ENCODE measurements around the gene NR2C2AP. TPM values are rescaled to one million over a fixed set of nuclear protein-coding genes. Genes with fewer than 3 reads are reported as not detected.
A peak's percentile ranks its signal among the peaks of the same experiment; 100 is the strongest.
"Not testable (repeated sequence)": the region's sequence is repeated elsewhere in the genome, so short reads cannot be mapped to it uniquely, and the experiment has no call there.

NR2C2AP gene
- total RNA-seq, 1 experiment from 2014 or later: 25.7 TPM

- Histone ChIP-seq H3K9me2 (ENCODE audit: insufficient read depth) (no peaks in the 10 kb centered on the region), H3K4me3 (no peak overlapping the region), H3K79me2 (ENCODE audit: low read depth) (no peaks in the 10 kb centered on the region), H3K4me2 (no peak overlapping the region), H3K36me3 (ENCODE audit: low read depth) (no peaks in the 10 kb centered on the region; the same call in 1 of the 2 replicates), H3K9me3 (ENCODE audit: insufficient read depth, low read depth) (no peaks in the 10 kb centered on the region), H2AFZ (no peak overlapping the region), H3F3A (ENCODE audit: insufficient read depth, low read depth) (peaks cover 34% of the 10 kb centered on the region; the same call in 1 of the 2 replicates), H4K20me1 (ENCODE audit: insufficient read depth) (no peaks in the 10 kb centered on the region), H3K27ac (no peak overlapping the region), H3K27me3 (ENCODE audit: insufficient read depth, low read depth) (no peaks in the 10 kb centered on the region), H3K4me1 (replicated peaks; ENCODE audit: insufficient read depth) (peaks cover 7% of the 10 kb centered on the region)
- no peak for TF ChIP-seq EZH2 (IDR thresholded peaks at IDR 0.05; ENCODE audit: low read depth)
- TF ChIP-seq CTCF (conservative IDR thresholded peaks at IDR 0.05): no peak
- intact Hi-C loops (cut with micrococcal nuclease; ENCODE audit: unreplicated experiment): no loop called here
- ChIA-PET POLR2A (ENCODE audit: unreplicated experiment) (interaction anchor here (0.7 kb wide), 1 partner anchor 14 kb away, joined by 4 read pairs; no protein-coding TSS in a partner anchor), CTCF (interaction anchor here (0.6 kb wide), 1 partner anchor 30 kb away, joined by 3 read pairs; no protein-coding TSS in a partner anchor)
- BruUV-seq (replicated peaks): no TSS peak
- no peak for DNase-seq
Measured at GRCh38 chr19:19176950-19177349, 26.3 kb downstream of the NR2C2AP start.

- H4K20me1 ChIP-seq (ENCODE audit: insufficient read depth); H2AFZ ChIP-seq; intact Hi-C loops (cut with micrococcal nuclease; ENCODE audit: unreplicated experiment); H3K27ac ChIP-seq; H3K9me2 ChIP-seq (ENCODE audit: insufficient read depth); H3K4me2 ChIP-seq; H3K4me3 ChIP-seq; H3K79me2 ChIP-seq (ENCODE audit: low read depth); CTCF ChIA-PET; BruUV-seq (replicated peaks); H3K4me1 ChIP-seq (replicated peaks; ENCODE audit: insufficient read depth); DNase-seq; H3K27me3 ChIP-seq (ENCODE audit: insufficient read depth, low read depth); H3K36me3 ChIP-seq (ENCODE audit: low read depth); POLR2A ChIA-PET (ENCODE audit: unreplicated experiment); H3K9me3 ChIP-seq (ENCODE audit: insufficient read depth, low read depth): not testable (repeated sequence)
- H3F3A ChIP-seq (ENCODE audit: insufficient read depth, low read depth): peaks cover 31% of the 10 kb centered on the region; the same call in 1 of the 2 replicates
Measured at GRCh38 chr19:19173243-19173642, 30.0 kb downstream of the NR2C2AP start.

- no peak for DNase-seq
- Histone ChIP-seq H3K79me2 (ENCODE audit: low read depth) (no peaks in the 10 kb centered on the region), H3K9me3 (ENCODE audit: insufficient read depth, low read depth) (no peaks in the 10 kb centered on the region), H4K20me1 (ENCODE audit: insufficient read depth) (no peaks in the 10 kb centered on the region), H3K27me3 (ENCODE audit: insufficient read depth, low read depth) (no peaks in the 10 kb centered on the region), H2AFZ (no peak overlapping the region), H3K27ac (0 out of 2 replicates have a peak overlapping the region, but pooled peaks have one; percentile 25), H3K4me2 (0 out of 2 replicates have a peak overlapping the region, but pooled peaks have one; percentile 32), H3K4me1 (replicated peaks; ENCODE audit: insufficient read depth) (peaks cover 9% of the 10 kb centered on the region), H3K4me3 (no peak overlapping the region), H3K9me2 (ENCODE audit: insufficient read depth) (no peaks in the 10 kb centered on the region), H3F3A (ENCODE audit: insufficient read depth, low read depth) (peaks cover 27% of the 10 kb centered on the region; the same call in 1 of the 2 replicates), H3K36me3 (ENCODE audit: low read depth) (no peaks in the 10 kb centered on the region)
- intact Hi-C loops (cut with micrococcal nuclease; ENCODE audit: unreplicated experiment): no loop called here
- no TSS peak for BruUV-seq (replicated peaks)
- TF ChIP-seq EZH2 (IDR thresholded peaks at IDR 0.05; ENCODE audit: low read depth) (no peak), CTCF (conservative IDR thresholded peaks at IDR 0.05) (no peak)
- ChIA-PET POLR2A (ENCODE audit: unreplicated experiment) (no interaction called here), CTCF (no interaction called here)
Measured at GRCh38 chr19:19171821-19172532, 31.2 kb downstream of the NR2C2AP start.

Data from PC-9 (cell line).